NCI-H2196 (cell line): ENCODE measurements around the gene GMDS.
A peak's percentile ranks its signal among the peaks of the same experiment; 100 is the strongest.

Source experiments
- DNase-seq: peaks from one replicate; lab custom pipeline; 2025; ENCODE audit not compliant: unreplicated experiment; lab: John Stamatoyannopoulos, UW

The GMDS gene

DNA sequence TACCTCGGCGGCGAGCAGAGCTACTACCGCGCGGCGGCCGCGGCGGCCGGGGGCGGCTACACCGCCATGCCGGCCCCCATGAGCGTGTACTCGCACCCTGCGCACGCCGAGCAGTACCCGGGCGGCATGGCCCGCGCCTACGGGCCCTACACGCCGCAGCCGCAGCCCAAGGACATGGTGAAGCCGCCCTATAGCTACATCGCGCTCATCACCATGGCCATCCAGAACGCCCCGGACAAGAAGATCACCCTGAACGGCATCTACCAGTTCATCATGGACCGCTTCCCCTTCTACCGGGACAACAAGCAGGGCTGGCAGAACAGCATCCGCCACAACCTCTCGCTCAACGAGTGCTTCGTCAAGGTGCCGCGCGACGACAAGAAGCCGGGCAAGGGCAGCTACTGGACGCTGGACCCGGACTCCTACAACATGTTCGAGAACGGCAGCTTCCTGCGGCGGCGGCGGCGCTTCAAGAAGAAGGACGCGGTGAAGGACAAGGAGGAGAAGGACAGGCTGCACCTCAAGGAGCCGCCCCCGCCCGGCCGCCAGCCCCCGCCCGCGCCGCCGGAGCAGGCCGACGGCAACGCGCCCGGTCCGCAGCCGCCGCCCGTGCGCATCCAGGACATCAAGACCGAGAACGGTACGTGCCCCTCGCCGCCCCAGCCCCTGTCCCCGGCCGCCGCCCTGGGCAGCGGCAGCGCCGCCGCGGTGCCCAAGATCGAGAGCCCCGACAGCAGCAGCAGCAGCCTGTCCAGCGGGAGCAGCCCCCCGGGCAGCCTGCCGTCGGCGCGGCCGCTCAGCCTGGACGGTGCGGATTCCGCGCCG, 634.7 kb downstream of the GMDS start:
- peak; percentile 10 for DNase-seq

GRCh38 chr6:1609648-1610496, 635.5 kb downstream of the GMDS start, which contains the start of gene FOXC1:
Gene FOXC1, plus strand, starts transcription at chr6:1609915. Its CDS starts 531 bp downstream, at chr6:1610446.
- DNase-seq = peak; percentile 77

GRCh38 chr6:1609041-1609647, 636.3 kb downstream of the GMDS start:
- DNase-seq = no peak

GRCh38 chr6:1608222-1609040, 637.0 kb downstream of the GMDS start:
- no peak for DNase-seq

- no peak for DNase-seq
Observed at GRCh38 chr6:1607516-1608221, 637.7 kb downstream of the GMDS start.

GRCh38 chr6:1606780-1607515, 638.5 kb downstream of the GMDS start:
- no peak for DNase-seq

DNA sequence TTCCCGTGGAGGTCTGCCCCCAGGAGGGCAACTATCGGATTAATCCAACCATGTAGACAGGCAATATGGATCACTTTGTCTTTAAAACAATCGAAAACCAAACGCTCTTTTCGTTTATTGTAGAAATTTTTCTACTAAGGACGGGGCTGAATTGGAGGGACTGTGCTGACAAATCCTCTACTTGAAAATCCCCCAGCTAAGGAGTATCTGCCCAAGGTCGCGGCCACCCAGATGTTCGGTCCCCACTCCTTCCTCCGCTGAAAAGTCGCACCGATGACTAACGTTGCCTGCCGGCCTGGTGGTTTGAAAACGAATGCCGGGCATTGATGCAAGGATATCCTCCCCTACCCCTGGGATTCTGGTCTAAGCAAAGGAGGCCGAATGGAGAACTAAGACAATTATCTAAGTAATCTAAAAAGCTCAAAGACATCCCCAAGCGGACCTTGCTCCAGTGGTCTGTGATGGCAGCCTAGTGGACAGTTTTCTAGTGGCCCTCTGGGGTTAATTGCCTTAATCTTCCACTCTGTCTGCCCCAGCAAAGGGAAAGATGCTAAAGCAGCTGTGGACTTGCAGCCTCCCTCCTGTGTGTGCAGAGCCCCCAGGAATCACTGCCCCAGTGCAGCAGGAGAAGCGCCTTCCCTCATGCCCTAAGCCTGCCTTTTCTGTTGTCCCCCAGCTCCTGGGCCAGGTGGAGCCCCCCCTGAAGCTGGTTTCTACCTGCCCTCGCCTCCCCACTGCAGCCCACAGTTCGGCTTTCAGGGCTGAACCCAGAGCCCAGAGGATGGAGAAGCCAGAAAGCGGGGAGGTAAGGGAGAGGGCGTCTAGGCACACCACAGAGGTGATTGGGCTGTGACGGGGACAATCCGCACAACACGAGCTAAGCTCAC, 639.3 kb downstream of the GMDS start:
- no peak for DNase-seq

- no peak for DNase-seq
Observed at GRCh38 chr6:1605004-1605892, 640.2 kb downstream of the GMDS start.

GRCh38 chr6:1604158-1605003, 641.0 kb downstream of the GMDS start:
- DNase-seq = peak; percentile 82

- DNase-seq = no peak
Observed at GRCh38 chr6:1603708-1604107, 641.7 kb downstream of the GMDS start.

DNA sequence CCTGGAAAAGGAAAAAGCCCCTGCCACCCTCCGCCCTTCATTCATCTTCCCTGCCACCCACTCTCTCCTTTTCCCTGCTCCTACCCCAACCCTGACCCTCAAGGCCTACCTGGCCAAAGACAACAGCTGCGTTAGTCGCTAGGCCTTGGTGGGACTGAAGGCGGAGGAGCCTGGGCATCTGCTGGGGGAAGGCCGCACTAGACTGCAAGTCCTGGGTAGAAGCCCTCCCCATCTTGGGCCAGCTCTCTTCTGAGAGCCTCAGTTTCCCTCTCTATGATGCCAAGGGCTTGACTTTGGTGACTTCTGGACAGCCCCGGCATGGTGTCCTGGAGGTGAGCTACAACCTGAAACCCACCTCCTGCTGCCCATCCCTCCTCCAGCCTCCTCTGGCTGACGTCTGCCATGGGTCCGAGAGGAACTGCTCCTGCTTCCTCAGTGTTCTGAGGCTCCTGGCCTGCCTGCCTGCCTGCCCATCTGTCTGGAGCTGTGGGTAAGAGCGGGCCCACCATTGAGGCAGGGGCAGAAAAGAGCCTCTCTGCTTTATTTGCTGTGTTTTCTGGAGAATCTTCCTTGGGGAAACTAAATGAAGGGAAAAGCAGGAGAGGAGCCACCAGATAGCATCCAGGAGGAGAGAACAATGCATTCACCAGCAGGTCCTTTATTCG, 643.2 kb downstream of the GMDS start:
- DNase-seq = no peak

GRCh38 chr6:1601158-1602048, 644.0 kb downstream of the GMDS start:
- no peak for DNase-seq

DNA sequence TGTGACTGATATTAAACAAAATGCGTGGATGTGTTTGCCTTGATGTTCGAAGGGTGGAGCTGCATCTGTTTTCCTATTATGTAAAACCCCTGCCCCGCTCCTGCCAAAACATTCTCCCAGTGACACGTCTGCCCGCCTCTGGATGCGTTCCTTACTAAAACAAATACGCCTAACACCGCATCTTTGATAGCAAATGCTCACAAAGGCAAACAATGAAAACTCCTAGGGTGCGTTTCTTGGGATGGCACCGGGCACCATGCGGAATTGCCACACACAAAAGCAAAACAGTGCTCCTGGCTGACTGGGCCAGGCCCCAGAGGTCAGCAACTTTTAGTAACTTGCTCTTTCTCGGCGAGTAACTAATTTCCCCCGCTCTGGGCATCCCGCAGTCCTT, 644.6 kb downstream of the GMDS start:
- DNase-seq = no peak

DNA sequence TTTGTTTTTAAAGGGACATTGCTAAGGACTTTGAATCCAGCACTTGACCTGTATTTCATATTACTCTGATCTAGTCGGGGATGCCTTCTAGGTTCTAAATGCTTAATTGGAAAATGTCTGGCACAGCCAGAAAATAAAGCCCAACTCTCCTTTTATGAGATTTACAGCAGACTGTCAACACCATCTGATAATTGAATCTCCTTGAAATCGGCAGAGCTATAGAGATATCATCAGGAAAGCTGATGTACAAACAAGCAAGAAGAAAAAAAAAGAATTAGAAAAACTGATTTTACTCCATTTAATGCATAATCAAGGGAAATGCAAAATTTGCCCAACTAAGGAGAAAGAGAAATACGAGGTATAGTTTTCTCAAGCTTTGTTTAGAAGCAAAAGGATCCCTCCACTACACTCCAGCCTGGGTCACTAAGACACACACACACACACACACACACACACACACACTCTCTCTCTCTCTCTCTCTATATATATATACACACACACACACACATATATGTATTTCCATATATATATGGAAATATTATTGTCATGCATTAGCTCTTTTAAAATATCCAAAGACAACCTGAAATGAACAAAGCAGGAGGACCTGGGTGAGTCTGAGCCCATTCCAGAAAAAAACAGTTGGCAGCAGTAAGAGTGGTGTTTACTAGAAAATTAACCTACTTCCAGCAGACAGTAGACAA, 645.2 kb downstream of the GMDS start:
- no peak for DNase-seq
